Right ventricle myocardium inferior (tissue), 1 donor: ENCODE results near the gene CIDEC. TPM values are rescaled to one million over a fixed set of nuclear protein-coding genes. Genes with fewer than 3 reads are reported as not detected.

Experiments used
- ATAC-seq: fragments of 200-7000 bp; cut with Tn5 transposase; one replicate; pipeline ENCODE4 v1.9.1; 2020; ENCODE audit warnings: mild to moderate bottlenecking, moderate library complexity
- DNase-seq: peaks from one replicate; pipeline ENCODE4 v3.0.0; 2021; ENCODE audit errors: missing footprints
- intact Hi-C: fragments of 100-400 bp; cut with DNase I; formaldehyde crosslinking; loops from one replicate; pipeline ENCODE4 v1.11.0; 2022
- total RNA-seq: library from RNA; stranded (reverse); fragmentation: NEBNext Ultra II Directional; extraction: Animal tissue kit (Norgen Biotek cat#: 25700); gene quantifications from one replicate; pipeline ENCODE4 v1.2.1, GENCODE V29; 2021
- donor health status: DM: no; HTN: yes; CAD: no; lungs with severe emphysema.

The CIDEC gene
- total RNA-seq, 1 donor from 2014 or later = 6.7 TPM

DNA sequence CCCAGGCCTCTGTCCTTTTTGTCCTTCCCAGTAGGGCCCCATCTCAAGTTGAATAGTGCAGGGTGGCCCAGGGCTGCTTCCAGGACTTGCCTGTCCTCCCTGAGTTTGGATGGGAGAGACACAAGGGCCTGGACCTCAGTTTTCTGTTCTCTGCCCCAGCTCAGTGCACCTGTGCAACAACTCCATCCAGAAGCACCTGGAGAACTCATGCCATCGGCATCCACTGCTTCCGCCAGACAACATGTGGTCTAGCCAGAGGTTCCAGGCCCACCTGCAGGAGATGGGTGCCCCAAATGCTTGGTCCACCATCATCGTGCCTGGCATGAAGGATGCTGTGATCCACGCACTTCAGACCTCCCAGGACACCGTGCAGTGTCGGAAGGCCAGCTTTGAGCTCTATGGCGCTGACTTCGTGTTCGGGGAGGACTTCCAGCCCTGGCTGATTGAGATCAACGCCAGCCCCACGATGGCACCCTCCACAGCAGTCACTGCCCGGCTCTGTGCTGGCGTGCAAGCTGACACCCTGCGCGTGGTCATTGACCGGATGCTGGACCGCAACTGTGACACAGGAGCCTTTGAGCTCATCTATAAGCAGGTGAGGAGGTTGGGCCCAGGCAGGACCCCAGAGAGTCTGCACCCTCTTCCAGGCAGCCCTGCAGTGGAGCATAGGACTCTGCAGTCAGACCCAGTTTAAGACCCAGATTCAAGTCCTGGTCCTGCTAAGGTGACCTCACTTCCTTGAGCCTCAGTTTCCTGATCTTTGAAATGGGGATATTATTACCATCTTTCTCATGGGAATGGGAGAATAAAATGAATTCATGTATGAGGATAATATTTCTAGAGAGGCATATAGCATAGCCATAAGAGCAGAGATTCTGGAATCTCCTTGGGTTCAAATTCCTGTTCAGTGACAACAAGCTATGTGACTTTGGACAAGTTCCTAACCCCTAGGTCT, 51.0 kb downstream of the CIDEC start:
- intact Hi-C loops = no loop called here
- ATAC-seq (no peak), DNase-seq (no peak)

DNA sequence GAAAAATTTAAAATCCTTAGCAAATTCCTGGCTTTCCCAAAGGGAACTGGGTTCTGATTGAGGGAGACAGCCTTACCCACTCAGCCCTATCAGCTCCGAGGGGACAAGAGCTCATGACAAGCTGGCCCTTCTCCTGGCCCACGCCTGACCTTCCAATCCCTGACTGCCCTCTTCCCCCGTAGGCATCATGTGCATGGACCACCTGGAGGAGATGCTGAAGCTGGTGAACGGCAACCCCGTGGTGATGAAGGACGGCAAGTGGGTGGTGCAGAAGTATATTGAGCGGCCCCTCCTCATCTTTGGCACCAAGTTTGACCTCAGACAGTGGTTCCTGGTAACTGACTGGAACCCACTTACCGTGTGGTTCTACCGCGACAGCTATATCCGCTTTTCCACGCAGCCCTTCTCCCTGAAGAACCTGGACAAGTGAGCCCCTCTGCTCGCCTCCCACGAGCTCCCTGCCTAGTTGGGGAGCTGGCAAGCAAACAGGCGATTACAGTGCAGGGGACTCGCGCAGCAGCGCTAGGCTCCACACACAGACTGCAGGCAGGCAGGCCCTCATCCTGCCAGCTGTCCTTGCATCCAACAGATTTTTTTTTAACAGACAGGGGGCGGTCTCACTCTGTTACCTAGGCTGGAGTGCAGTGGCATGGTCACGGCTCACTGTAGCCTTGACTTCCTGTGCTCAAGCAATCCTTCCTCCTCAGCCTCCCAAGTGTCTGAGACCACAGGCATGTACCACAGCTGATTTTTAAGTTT, 53.1 kb downstream of the CIDEC start:
- intact Hi-C loops = no loop called here
- ATAC-seq (no peak), DNase-seq (no peak)

DNA sequence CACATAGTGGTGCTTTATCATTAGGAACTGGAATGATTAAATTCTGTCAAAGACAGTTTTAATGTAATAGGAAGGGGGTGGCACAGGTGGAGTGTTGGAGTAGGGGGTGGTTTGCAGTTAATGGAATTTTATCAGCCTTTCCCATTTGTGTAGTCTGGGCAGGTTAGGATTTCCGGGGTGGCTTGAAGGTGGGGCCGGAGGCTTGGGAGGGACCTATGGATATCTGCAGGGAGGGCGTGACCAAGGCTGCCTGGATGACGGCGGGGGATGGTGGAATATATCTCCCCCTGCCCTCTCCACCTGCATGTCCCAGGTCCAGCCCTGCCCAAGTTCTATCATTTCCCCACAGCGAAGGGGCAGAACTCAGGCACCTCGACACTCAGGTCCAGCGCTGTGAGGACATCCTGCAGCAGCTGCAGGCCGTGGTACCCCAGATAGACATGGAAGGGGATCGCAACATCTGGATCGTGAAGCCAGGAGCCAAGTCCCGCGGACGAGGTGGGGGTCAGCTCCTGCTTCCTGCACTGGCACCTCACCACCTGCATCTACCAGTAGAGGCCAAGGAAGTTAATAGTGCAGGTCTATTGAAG, 54.5 kb downstream of the CIDEC start:
- DNase-seq (no peak), ATAC-seq (no peak)
- intact Hi-C loops = no loop called here

DNA sequence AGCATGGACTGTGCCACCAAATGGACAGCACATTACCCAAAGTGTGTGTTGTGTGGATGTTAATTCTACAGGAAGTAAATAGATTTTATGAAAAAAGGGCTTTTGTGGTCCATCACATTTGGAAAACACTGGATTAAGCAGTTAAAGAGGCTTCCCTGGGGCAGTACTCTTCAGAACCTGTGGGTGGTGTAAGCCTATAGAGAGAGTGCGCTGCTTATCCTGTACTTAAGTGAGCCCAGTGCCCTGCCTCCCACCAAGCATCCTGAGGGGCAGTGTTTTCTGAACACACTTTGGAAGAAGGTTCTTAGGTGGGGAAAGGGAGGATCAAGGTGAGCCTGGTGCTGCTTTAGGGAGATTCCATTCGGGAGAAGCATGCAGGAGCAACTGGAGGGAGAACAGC, 59.1 kb downstream of the CIDEC start:
- intact Hi-C loops = no loop called here
- ATAC-seq (peak; percentile 38), DNase-seq (no peak)

DNA sequence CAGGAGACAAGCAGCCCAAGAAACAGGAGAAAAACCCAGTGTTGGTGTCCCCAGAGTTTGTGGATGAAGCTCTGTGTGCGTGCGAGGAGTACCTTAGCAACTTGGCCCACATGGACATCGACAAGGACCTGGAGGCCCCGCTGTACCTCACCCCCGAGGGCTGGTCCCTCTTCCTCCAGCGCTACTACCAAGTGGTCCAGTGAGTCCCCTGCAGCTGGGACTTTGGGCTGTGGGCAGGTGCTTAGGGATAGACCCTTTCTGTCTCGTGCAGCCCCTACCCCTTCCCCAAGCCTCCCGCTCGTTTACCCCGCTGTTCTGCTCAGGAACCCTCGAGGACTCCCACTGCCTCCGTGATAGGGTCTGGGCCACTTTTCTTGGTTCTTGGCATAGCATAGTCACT, 59.5 kb downstream of the CIDEC start:
- ATAC-seq (no peak), DNase-seq (no peak)
- intact Hi-C loops = no loop called here

DNA sequence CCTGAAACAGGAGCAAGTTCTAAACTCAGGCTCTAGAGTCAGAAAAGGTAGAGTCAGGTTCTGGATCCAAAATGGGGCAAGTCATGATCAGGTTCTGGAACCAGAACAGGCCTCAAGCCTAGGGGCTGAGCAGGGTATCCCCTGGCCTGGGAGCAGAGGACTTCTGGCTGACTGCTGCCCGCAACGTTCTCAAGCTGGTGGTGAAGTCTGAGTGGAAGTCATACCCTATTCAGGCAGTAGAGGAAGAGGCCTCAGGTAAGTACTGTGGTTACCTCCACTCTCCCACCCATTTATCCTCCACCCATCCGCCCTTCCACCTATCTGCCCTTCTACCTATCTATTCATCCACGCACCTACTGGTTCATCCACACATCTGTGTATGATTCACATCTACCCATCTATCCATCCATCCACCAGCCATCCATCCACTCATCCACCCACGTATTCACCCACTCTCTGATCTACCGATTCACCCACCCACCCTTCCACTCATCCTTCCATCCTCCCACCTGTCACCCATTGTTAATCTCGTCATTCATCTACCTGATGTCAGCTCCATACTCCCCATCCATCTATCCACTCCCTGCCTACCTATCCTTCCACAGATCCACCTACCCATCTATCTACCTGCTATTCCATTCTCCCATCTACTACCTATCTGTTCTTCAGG, 61.3 kb downstream of the CIDEC start:
- intact Hi-C loops = no loop called here
- DNase-seq (no peak), ATAC-seq (no peak)

DNA sequence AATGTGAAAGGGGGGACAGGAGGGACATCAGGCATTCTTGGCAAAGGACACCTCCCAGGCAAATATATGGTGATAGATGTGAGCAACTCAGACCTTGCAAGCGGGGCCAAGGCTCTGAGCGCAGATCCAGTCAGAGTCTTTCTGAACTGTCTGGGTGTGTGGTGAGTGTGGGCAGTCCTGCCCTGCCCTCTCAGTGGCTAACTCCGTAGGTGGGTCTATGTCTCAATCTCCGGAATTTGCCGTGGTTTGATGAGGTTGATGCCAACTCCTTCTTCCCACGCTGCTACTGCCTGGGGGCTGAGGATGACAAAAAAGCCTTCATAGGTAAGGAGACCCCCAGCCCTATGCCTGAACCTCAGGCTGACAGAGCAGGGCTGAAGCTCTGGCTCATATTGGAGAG, 62.6 kb downstream of the CIDEC start:
- DNase-seq = no peak
- no peak for ATAC-seq
- intact Hi-C loops = no loop called here

Other genes with a start within 250 kb of the CIDEC start
- gene MTMR14, start 230.7 kb downstream of the CIDEC start, total RNA-seq = 43.9 TPM
- not detected for gene CPNE9, start 176.4 kb downstream of the CIDEC start, total RNA-seq
- 10.9 TPM for gene BRPF1, start 148.5 kb downstream of the CIDEC start, total RNA-seq
- gene OGG1, start 130.3 kb downstream of the CIDEC start, total RNA-seq = 10.5 TPM
- gene CAMK1, start 110.3 kb downstream of the CIDEC start, total RNA-seq = 18.4 TPM
- gene TADA3, start 87.8 kb downstream of the CIDEC start, total RNA-seq = 48.4 TPM
- 70.8 TPM for gene ARPC4, start 87.2 kb downstream of the CIDEC start, total RNA-seq
- gene TTLL3, start 70.0 kb downstream of the CIDEC start, total RNA-seq = 10.6 TPM
- gene RPUSD3, start 36.2 kb downstream of the CIDEC start, total RNA-seq = 40.7 TPM
- 19.1 TPM for gene JAGN1, start 10.4 kb upstream of the CIDEC start, total RNA-seq
- 0.78 TPM for gene IL17RE, start 22.6 kb upstream of the CIDEC start, total RNA-seq
- gene IL17RC, start 36.8 kb upstream of the CIDEC start, total RNA-seq = 33.7 TPM
- gene CRELD1, start 53.6 kb upstream of the CIDEC start, total RNA-seq = 67.5 TPM
- gene PRRT3, start 72.2 kb upstream of the CIDEC start, total RNA-seq = 0.57 TPM
- 108 TPM for gene EMC3, start 106.6 kb upstream of the CIDEC start, total RNA-seq
- gene FANCD2, start 146.2 kb upstream of the CIDEC start, total RNA-seq = 1.0 TPM
- not detected for gene FANCD2OS, start 228.0 kb upstream of the CIDEC start, total RNA-seq
- gene BRK1, start 235.4 kb upstream of the CIDEC start, total RNA-seq = 98.2 TPM